ENCODE measurements around the gene HTR7.
"Not testable (repeated sequence)": the region's sequence is repeated elsewhere in the genome, so short reads cannot be mapped to it uniquely, and the experiment has no call there.

HTR7 gene

GRCh38 chr10:90857635-90858460 lies at the start of gene HTR7:
Gene HTR7, minus strand, starts transcription at chr10:90858039. Its CDS starts 368 bp downstream, at chr10:90857671.
- peaks cover 75% of the 10 kb centered on the region for H3K27me3 ChIP-seq
- TF ChIP-seq Cebpa-rat (IDR thresholded peaks at IDR 0.05) = peak; percentile 45; the same call in 1 of the 2 replicates
- no peaks in the 10 kb centered on the region for H3K9me3 ChIP-seq
- peaks cover 19% of the 10 kb centered on the region for H3K4me1 ChIP-seq
- H3K36me3 ChIP-seq = no peaks in the 10 kb centered on the region
- H3K4me2 ChIP-seq = peak within 1 kb of the TSS; percentile 86
- no peak within 1 kb of the TSS for H3K27ac ChIP-seq
- peaks cover 22% of the 10 kb centered on the region for H4K20me1 ChIP-seq
- H3K4me3 ChIP-seq = peak within 1 kb of the TSS; percentile 73
- peak within 1 kb of the TSS; percentile 67 for H3K9ac ChIP-seq

GRCh38 chr10:90906596-90906995 lies 48.8 kb upstream of the HTR7 start:
- Histone ChIP-seq H4K20me1 (no peaks in the 10 kb centered on the region), H3K4me3 (no peak overlapping the region), H3K4me2 (no peak overlapping the region), H3K27ac (no peak overlapping the region), H3K27me3 (no peaks in the 10 kb centered on the region), H3K9me3 (no peaks in the 10 kb centered on the region), H3K36me3 (peaks cover 45% of the 10 kb centered on the region), H3K9ac (no peak overlapping the region), H3K4me1 (peaks cover 6% of the 10 kb centered on the region; the same call in 1 of the 2 replicates)
- no peak for TF ChIP-seq Cebpa-rat (IDR thresholded peaks at IDR 0.05)

GRCh38 chr10:90905925-90906324 lies 48.1 kb upstream of the HTR7 start:
- H3K4me3 ChIP-seq = no peak overlapping the region
- H3K27ac ChIP-seq = no peak overlapping the region
- no peak overlapping the region for H3K4me2 ChIP-seq
- no peak for TF ChIP-seq Cebpa-rat (IDR thresholded peaks at IDR 0.05)
- no peaks in the 10 kb centered on the region for H4K20me1 ChIP-seq
- H3K27me3 ChIP-seq = no peaks in the 10 kb centered on the region
- peaks cover 6% of the 10 kb centered on the region; the same call in 1 of the 2 replicates for H3K4me1 ChIP-seq
- peaks cover 52% of the 10 kb centered on the region for H3K36me3 ChIP-seq
- H3K9ac ChIP-seq = no peak overlapping the region
- no peaks in the 10 kb centered on the region for H3K9me3 ChIP-seq

- not testable (repeated sequence) for H3K27ac ChIP-seq, H3K9me3 ChIP-seq, H3K4me2 ChIP-seq, H3K27me3 ChIP-seq, H4K20me1 ChIP-seq, H3K9ac ChIP-seq, H3K4me1 ChIP-seq, H3K4me3 ChIP-seq
- peaks cover 80% of the 10 kb centered on the region for H3K36me3 ChIP-seq
Measured at GRCh38 chr10:90896916-90897315, 39.1 kb upstream of the HTR7 start.

- Histone ChIP-seq H3K4me2 (no peak overlapping the region), H3K4me1 (no peaks in the 10 kb centered on the region), H3K27ac (no peak overlapping the region), H4K20me1 (no peaks in the 10 kb centered on the region), H3K4me3 (no peak overlapping the region), H3K27me3 (no peaks in the 10 kb centered on the region), H3K9me3 (no peaks in the 10 kb centered on the region), H3K9ac (no peak overlapping the region), H3K36me3 (peaks cover 84% of the 10 kb centered on the region)
- no peak for TF ChIP-seq Cebpa-rat (IDR thresholded peaks at IDR 0.05)
Measured at GRCh38 chr10:90893190-90893589, 35.4 kb upstream of the HTR7 start.

GRCh38 chr10:90890347-90890746 lies 32.5 kb upstream of the HTR7 start:
- no peak overlapping the region for H3K4me3 ChIP-seq
- H4K20me1 ChIP-seq = 0 out of 2 replicates have a peak, but pooled peaks cover 6% of the 10 kb centered on the region
- H3K4me2 ChIP-seq = no peak overlapping the region
- peaks cover 96% of the 10 kb centered on the region for H3K36me3 ChIP-seq
- no peaks in the 10 kb centered on the region for H3K4me1 ChIP-seq
- H3K27me3 ChIP-seq = no peaks in the 10 kb centered on the region
- H3K9ac ChIP-seq = no peak overlapping the region
- H3K27ac ChIP-seq = no peak overlapping the region
- H3K9me3 ChIP-seq = no peaks in the 10 kb centered on the region
- no peak for TF ChIP-seq Cebpa-rat (IDR thresholded peaks at IDR 0.05)

GRCh38 chr10:90889636-90890035 lies 31.8 kb upstream of the HTR7 start:
- no peak overlapping the region for H3K4me2 ChIP-seq
- H3K4me3 ChIP-seq = no peak overlapping the region
- no peaks in the 10 kb centered on the region for H3K27me3 ChIP-seq
- TF ChIP-seq Cebpa-rat (IDR thresholded peaks at IDR 0.05) = no peak
- H3K9me3 ChIP-seq = no peaks in the 10 kb centered on the region
- no peak overlapping the region for H3K9ac ChIP-seq
- 0 out of 2 replicates have a peak, but pooled peaks cover 8% of the 10 kb centered on the region for H4K20me1 ChIP-seq
- no peak overlapping the region for H3K27ac ChIP-seq
- H3K4me1 ChIP-seq = no peaks in the 10 kb centered on the region
- peaks cover 100% of the 10 kb centered on the region for H3K36me3 ChIP-seq

GRCh38 chr10:90888387-90888786 lies 30.5 kb upstream of the HTR7 start:
- peaks cover 100% of the 10 kb centered on the region for H3K36me3 ChIP-seq
- no peak overlapping the region for H3K9ac ChIP-seq

GRCh38 chr10:90887555-90887954 lies 29.7 kb upstream of the HTR7 start:
- no peaks in the 10 kb centered on the region for H3K4me1 ChIP-seq
- no peak overlapping the region for H3K27ac ChIP-seq
- H3K27me3 ChIP-seq = no peaks in the 10 kb centered on the region
- no peaks in the 10 kb centered on the region for H3K9me3 ChIP-seq
- H3K4me2 ChIP-seq = no peak overlapping the region
- no peak overlapping the region for H3K9ac ChIP-seq
- TF ChIP-seq Cebpa-rat (IDR thresholded peaks at IDR 0.05) = no peak
- H4K20me1 ChIP-seq = 0 out of 2 replicates have a peak, but pooled peaks cover 17% of the 10 kb centered on the region
- no peak overlapping the region for H3K4me3 ChIP-seq
- H3K36me3 ChIP-seq = peaks cover 98% of the 10 kb centered on the region

More at GRCh38 chr10:90888387-90888786, 30.5 kb upstream of the HTR7 start:
- H3K4me1 ChIP-seq = no peaks in the 10 kb centered on the region
- H3K4me3 ChIP-seq = no peak overlapping the region
- H3K4me2 ChIP-seq = no peak overlapping the region
- TF ChIP-seq Cebpa-rat (IDR thresholded peaks at IDR 0.05) = no peak
- H3K9me3 ChIP-seq = no peaks in the 10 kb centered on the region
- H3K27me3 ChIP-seq = no peaks in the 10 kb centered on the region
- 0 out of 2 replicates have a peak, but pooled peaks cover 11% of the 10 kb centered on the region for H4K20me1 ChIP-seq
- H3K27ac ChIP-seq = no peak overlapping the region

GRCh38 chr10:90885176-90885575 lies 27.3 kb upstream of the HTR7 start:
- Histone ChIP-seq H3K4me2 (no peak overlapping the region), H3K36me3 (peaks cover 96% of the 10 kb centered on the region), H3K27me3 (no peaks in the 10 kb centered on the region), H3K27ac (no peak overlapping the region), H3K9ac (no peak overlapping the region), H3K4me3 (no peak overlapping the region), H4K20me1 (0 out of 2 replicates have a peak, but pooled peaks cover 18% of the 10 kb centered on the region), H3K4me1 (no peaks in the 10 kb centered on the region), H3K9me3 (no peaks in the 10 kb centered on the region)
- TF ChIP-seq Cebpa-rat (IDR thresholded peaks at IDR 0.05) = no peak

Data from BLaER1 (cell line).